ENCODE measurements around the gene CD163.
"Not testable (repeated sequence)": the region's sequence is repeated elsewhere in the genome, so short reads cannot be mapped to it uniquely, and the experiment has no call there.

CD163 gene

GRCh38 chr12:7450667-7451066 lies 52.9 kb downstream of the CD163 start:
- H3K36me3 ChIP-seq (ENCODE audit: control insufficient read depth, insufficient read depth, low read length) = no peaks in the 10 kb centered on the region
- no peak overlapping the region for H3K27ac ChIP-seq (ENCODE audit: low read depth, low read length, severe bottlenecking)
- no peaks in the 10 kb centered on the region for H3K9me3 ChIP-seq (ENCODE audit: control insufficient read depth, low read length)
- H3K4me1 ChIP-seq (ENCODE audit: control insufficient read depth, insufficient read depth, low read length, poor library complexity, severe bottlenecking) = no peaks in the 10 kb centered on the region
- whole genome bisulfite sequencing, 2 experiments (ENCODE audit: insufficient coverage in 2 of 2) = 91 to 94% methylated on average over 3 to 5 of the region's 7 CpGs
- no peak overlapping the region for H3K4me3 ChIP-seq (ENCODE audit: extremely low read depth, insufficient read depth, low read length, poor library complexity, severe bottlenecking)

DNA sequence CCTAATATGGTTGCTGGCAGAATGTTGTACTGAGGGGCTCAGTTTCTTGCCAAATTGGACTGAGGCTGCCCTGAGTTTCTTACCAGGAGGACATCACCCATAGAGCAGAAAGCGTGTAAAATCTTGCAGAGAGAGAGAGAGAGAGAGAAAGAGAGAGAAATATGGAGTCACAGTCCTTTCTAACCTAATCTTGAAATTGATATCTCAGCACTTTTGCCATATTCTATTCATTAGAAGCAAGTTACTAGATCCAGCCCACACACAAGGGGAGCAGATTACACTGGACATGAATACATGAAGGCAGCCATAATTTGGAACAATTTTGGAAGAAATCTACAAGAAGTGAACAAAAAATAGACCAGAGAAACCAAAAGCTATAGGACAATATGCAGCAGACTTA lies 55.5 kb downstream of the CD163 start:
- no peak overlapping the region for H3K27ac ChIP-seq (ENCODE audit: low read depth, low read length, severe bottlenecking)
- no peaks in the 10 kb centered on the region for H3K36me3 ChIP-seq (ENCODE audit: control insufficient read depth, insufficient read depth, low read length)
- no peak overlapping the region for H3K4me3 ChIP-seq (ENCODE audit: extremely low read depth, insufficient read depth, low read length, poor library complexity, severe bottlenecking)
- WGBS, 2 experiments (ENCODE audit: insufficient coverage in 2 of 2) = no CpG with 5 or more reads among the region's 1 CpG
- H3K9me3 ChIP-seq (ENCODE audit: control insufficient read depth, low read length) = no peaks in the 10 kb centered on the region
- H3K4me1 ChIP-seq (ENCODE audit: control insufficient read depth, insufficient read depth, low read length, poor library complexity, severe bottlenecking) = no peaks in the 10 kb centered on the region

DNA sequence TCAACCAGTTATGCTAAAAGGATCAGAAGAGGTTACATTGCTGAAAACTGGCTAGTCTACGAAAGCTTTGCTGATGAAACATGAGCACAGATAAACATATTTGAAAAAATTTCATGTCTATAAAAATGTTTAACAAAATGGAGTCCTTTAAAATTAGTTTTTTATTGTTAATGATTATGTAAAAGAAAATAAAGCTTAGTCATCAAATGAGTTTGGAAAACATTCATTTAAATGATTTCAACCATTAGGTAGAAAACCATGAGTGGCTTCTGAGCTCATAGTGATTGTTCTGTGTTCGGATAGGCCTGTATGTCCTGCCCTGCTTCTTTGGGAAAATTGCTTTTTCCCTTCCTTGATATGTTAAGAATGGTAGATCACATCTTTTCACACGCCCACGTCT lies 59.0 kb downstream of the CD163 start:
- H3K4me1 ChIP-seq (ENCODE audit: control insufficient read depth, insufficient read depth, low read length, poor library complexity, severe bottlenecking) = no peaks in the 10 kb centered on the region
- H3K27ac ChIP-seq (ENCODE audit: low read depth, low read length, severe bottlenecking) = no peak overlapping the region
- H3K9me3 ChIP-seq (ENCODE audit: control insufficient read depth, low read length) = no peaks in the 10 kb centered on the region
- 100% methylated on average over 1 of the region's 4 CpGs; no CpG with 5 or more reads in 1 of the 2 experiments for WGBS, 2 experiments (ENCODE audit: insufficient coverage in 2 of 2)
- H3K4me3 ChIP-seq (ENCODE audit: extremely low read depth, insufficient read depth, low read length, poor library complexity, severe bottlenecking) = no peak overlapping the region
- H3K36me3 ChIP-seq (ENCODE audit: control insufficient read depth, insufficient read depth, low read length) = no peaks in the 10 kb centered on the region

- Histone ChIP-seq H3K36me3 (ENCODE audit: control insufficient read depth, insufficient read depth, low read length) (no peaks in the 10 kb centered on the region), H3K4me1 (ENCODE audit: control insufficient read depth, insufficient read depth, low read length, poor library complexity, severe bottlenecking) (no peaks in the 10 kb centered on the region), H3K9me3 (ENCODE audit: control insufficient read depth, low read length) (no peaks in the 10 kb centered on the region), H3K4me3 (ENCODE audit: extremely low read depth, insufficient read depth, low read length, poor library complexity, severe bottlenecking) (no peak within 1 kb of the TSS), H3K27ac (ENCODE audit: low read depth, low read length, severe bottlenecking) (no peak within 1 kb of the TSS)
- WGBS, 2 experiments (ENCODE audit: insufficient coverage in 2 of 2) = no CpG with 5 or more reads among the region's 2 CpGs
These were observed 59.5 kb downstream of the CD163 start, which contains the start of gene CD163L1 for GRCh38 chr12:7444076-7444475. CD163L1 (minus strand) TSS chr12:7444153; CDS start chr12:7444127, 26 bp downstream.

DNA sequence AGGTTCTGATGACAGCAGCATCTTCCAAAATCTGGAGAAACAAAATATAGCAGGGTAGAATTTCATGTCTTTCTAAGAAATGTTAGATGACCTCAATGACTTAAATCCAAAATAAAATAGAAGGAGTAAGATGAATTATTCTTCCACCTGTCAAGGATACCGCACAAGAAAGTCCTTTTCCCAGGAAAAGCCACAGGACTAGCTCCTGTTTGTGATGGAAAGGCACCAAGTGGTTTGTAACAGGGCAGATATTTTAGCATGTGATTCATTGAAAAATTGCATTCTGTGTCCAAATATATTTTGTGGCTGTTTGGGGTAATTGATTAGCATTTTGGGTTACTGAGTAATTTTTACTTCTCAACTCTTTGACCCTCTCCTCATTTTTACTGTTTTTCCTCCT lies 62.4 kb downstream of the CD163 start:
- Histone ChIP-seq H3K4me3 (ENCODE audit: extremely low read depth, insufficient read depth, low read length, poor library complexity, severe bottlenecking) (no peak overlapping the region), H3K27ac (ENCODE audit: low read depth, low read length, severe bottlenecking) (no peak overlapping the region), H3K36me3 (ENCODE audit: control insufficient read depth, insufficient read depth, low read length) (no peaks in the 10 kb centered on the region), H3K9me3 (ENCODE audit: control insufficient read depth, low read length) (no peaks in the 10 kb centered on the region), H3K4me1 (ENCODE audit: control insufficient read depth, insufficient read depth, low read length, poor library complexity, severe bottlenecking) (no peaks in the 10 kb centered on the region)
- WGBS, 2 experiments (ENCODE audit: insufficient coverage in 2 of 2) = 78% methylated on average over 1 of the region's 1 CpG; no CpG with 5 or more reads in 1 of the 2 experiments

DNA sequence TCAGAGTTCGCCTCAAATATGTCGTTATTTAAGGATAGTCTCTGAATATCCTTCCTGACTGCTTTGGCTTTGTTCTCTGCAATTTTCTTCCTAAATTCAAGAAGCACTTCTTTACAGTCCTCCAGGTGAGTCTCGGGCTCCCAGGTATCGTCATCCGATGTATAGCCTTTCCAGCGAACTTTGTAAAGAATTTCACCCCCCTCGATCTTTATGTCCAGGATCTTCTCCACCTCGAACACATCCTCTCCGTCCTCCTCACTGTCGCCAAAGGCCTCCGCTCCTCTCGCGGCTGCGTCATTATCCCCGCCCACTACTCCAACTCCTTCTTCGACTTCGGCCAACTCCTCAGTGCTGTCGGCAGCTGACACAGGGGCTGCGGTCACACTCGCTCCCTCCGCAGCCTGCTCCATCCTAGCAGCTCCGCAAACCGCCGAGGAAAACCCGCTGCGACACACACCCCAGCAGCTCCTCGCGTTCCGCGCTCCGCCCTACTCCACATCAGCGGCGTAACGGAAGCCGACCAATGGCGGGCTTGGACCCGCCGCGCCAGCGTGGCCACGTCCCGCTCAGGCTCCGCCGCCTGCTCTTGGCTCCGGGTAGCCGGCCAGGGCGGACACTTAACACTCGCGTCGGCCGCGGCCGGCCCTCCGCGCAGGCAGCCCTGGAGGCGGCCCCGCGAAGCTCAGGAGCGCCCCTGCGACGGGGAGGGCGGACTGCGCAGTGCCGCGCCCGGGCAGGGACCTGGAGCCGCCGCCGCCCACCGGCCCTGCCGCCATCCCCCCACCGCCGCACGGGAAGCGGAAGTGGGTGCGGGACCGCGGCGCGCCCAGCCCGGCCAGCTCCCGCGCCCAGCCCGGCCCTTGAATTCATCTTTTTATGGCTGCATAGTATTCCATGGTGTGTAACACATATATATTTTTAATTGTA lies 63.7 kb downstream of the CD163 start:
- Histone ChIP-seq H3K27ac (ENCODE audit: low read depth, low read length, severe bottlenecking) (peak overlapping the region; percentile 30), H3K4me1 (ENCODE audit: control insufficient read depth, insufficient read depth, low read length, poor library complexity, severe bottlenecking) (no peaks in the 10 kb centered on the region), H3K36me3 (ENCODE audit: control insufficient read depth, insufficient read depth, low read length) (no peaks in the 10 kb centered on the region), H3K4me3 (ENCODE audit: extremely low read depth, insufficient read depth, low read length, poor library complexity, severe bottlenecking) (peak overlapping the region; percentile 35), H3K9me3 (ENCODE audit: control insufficient read depth, low read length) (no peaks in the 10 kb centered on the region)
- 13 to 14% methylated on average over 64 to 65 of the region's 84 CpGs for WGBS, 2 experiments (ENCODE audit: insufficient coverage in 2 of 2)

DNA sequence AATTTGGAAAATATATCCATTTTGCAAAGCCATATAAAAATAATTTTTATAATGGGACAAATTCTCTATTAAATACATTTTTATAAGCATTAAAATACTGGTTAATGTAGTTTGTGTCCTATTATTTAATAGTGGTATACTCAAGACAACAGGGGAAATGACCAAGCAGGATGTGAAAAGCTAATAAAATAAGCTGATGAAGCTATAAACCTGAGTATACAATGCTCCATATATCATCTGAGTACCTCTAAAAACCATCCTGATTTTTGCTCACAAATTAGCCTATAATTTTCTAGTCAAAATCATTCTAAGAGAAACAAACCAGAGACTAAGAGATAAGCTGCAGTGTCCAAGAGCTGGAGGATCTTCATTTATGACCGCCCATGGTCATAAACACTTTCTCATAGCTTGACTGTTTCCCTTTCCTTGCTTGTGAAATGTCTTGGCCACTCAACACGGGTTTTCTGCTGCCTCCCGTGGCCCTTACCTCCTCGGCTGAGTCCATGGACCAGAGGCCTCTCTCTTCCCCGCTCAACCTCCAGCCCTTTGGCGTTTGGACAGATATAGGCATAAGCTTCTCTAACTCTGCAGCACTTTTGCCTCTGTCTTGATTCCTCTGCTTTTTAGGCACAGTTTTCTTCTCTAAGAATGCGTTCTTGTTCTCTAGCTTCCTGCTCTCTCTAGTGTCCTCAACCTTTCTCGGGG lies 65.1 kb downstream of the CD163 start:
- H3K4me1 ChIP-seq (ENCODE audit: control insufficient read depth, insufficient read depth, low read length, poor library complexity, severe bottlenecking); H3K27ac ChIP-seq (ENCODE audit: low read depth, low read length, severe bottlenecking); H3K4me3 ChIP-seq (ENCODE audit: extremely low read depth, insufficient read depth, low read length, poor library complexity, severe bottlenecking); H3K9me3 ChIP-seq (ENCODE audit: control insufficient read depth, low read length); H3K36me3 ChIP-seq (ENCODE audit: control insufficient read depth, insufficient read depth, low read length): not testable (repeated sequence)
- WGBS, 2 experiments (ENCODE audit: insufficient coverage in 2 of 2) = 91 to 97% methylated on average over 6 to 8 of the region's 8 CpGs

GRCh38 chr12:7437494-7437893 lies 66.1 kb downstream of the CD163 start:
- not testable (repeated sequence) for H3K4me1 ChIP-seq (ENCODE audit: control insufficient read depth, insufficient read depth, low read length, poor library complexity, severe bottlenecking); H3K27ac ChIP-seq (ENCODE audit: low read depth, low read length, severe bottlenecking); H3K36me3 ChIP-seq (ENCODE audit: control insufficient read depth, insufficient read depth, low read length); H3K9me3 ChIP-seq (ENCODE audit: control insufficient read depth, low read length); H3K4me3 ChIP-seq (ENCODE audit: extremely low read depth, insufficient read depth, low read length, poor library complexity, severe bottlenecking)
- WGBS, 2 experiments (ENCODE audit: insufficient coverage in 2 of 2) = no CpG with 5 or more reads among the region's 3 CpGs

- no peak overlapping the region for H3K27ac ChIP-seq (ENCODE audit: low read depth, low read length, severe bottlenecking)
- H3K4me1 ChIP-seq (ENCODE audit: control insufficient read depth, insufficient read depth, low read length, poor library complexity, severe bottlenecking) = no peaks in the 10 kb centered on the region
- no peak overlapping the region for H3K4me3 ChIP-seq (ENCODE audit: extremely low read depth, insufficient read depth, low read length, poor library complexity, severe bottlenecking)
- H3K9me3 ChIP-seq (ENCODE audit: control insufficient read depth, low read length) = no peaks in the 10 kb centered on the region
- H3K36me3 ChIP-seq (ENCODE audit: control insufficient read depth, insufficient read depth, low read length) = no peaks in the 10 kb centered on the region
These were observed 68.9 kb downstream of the CD163 start for GRCh38 chr12:7434670-7435069.

GRCh38 chr12:7433276-7433822 lies 70.2 kb downstream of the CD163 start:
- H3K4me3 ChIP-seq (ENCODE audit: extremely low read depth, insufficient read depth, low read length, poor library complexity, severe bottlenecking) = no peak overlapping the region
- 85 to 86% methylated on average over 5 of the region's 6 CpGs for WGBS, 2 experiments (ENCODE audit: insufficient coverage in 2 of 2)
- no peaks in the 10 kb centered on the region for H3K4me1 ChIP-seq (ENCODE audit: control insufficient read depth, insufficient read depth, low read length, poor library complexity, severe bottlenecking)
- no peaks in the 10 kb centered on the region for H3K36me3 ChIP-seq (ENCODE audit: control insufficient read depth, insufficient read depth, low read length)
- H3K9me3 ChIP-seq (ENCODE audit: control insufficient read depth, low read length) = no peaks in the 10 kb centered on the region
- H3K27ac ChIP-seq (ENCODE audit: low read depth, low read length, severe bottlenecking) = no peak overlapping the region

Data from mesodermal cell (in vitro differentiated cells).